Stimulated activated CD4-positive, alpha-beta T cell treated with anti-CD3 and anti-CD28 coated beads, TNF-alpha, amount 100 ng/mL, for 24 hours (primary cell): ENCODE data around the gene GNAT1.
A peak's percentile ranks its signal among the peaks of the same experiment; 100 is the strongest.
"Not testable (repeated sequence)": the region's sequence is repeated elsewhere in the genome, so short reads cannot be mapped to it uniquely, and the experiment has no call there.

Experiments used
- DNase-seq, 3 experiments: peaks; one replicate each; pipeline ENCODE4 v3.0.0-alpha.2; 2020; ENCODE audit warnings: low read depth in 3 of 3

Gene GNAT1

DNA sequence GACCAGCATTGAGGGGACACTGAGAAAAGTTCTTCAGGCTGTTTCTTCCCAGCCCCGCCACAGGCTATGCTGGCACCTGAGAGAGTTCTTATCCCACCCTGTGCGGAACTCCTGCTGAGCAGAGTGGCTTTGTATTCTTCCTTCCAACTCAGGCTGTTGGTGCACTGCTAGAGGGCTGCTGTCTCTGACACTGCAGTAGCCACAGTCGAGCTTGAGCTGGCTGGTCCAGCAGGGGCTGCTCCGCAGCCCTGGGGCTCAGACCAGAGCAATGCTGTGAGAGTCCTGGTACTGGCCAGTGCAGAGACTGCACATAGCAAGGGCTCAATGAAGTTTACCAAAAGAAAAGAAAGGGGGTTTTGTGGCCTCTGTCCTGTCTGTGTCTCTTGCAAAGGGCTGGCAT, 48.2 kb downstream of the GNAT1 start:
- no peak for DNase-seq

DNA sequence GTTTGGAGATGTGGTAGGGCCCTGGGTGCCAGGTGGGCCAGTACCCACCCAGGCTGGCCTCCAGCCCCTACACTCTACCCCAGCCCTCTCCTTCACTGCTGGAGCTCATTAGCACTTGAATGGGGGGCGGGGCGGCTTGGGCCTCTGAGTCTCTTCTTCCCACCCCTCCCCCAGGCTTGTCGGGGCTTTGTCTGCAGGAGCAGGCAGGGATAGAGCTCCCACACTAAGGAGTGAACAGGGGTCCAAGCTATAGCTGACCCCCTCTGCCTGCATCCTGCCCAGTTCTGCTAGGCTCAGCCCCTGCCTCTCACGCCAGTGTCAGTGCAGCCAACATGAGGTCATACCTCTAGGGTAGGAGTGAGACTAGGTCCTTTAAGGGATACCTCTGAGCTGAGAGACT, 49.8 kb downstream of the GNAT1 start:
- DNase-seq: no peak

DNA sequence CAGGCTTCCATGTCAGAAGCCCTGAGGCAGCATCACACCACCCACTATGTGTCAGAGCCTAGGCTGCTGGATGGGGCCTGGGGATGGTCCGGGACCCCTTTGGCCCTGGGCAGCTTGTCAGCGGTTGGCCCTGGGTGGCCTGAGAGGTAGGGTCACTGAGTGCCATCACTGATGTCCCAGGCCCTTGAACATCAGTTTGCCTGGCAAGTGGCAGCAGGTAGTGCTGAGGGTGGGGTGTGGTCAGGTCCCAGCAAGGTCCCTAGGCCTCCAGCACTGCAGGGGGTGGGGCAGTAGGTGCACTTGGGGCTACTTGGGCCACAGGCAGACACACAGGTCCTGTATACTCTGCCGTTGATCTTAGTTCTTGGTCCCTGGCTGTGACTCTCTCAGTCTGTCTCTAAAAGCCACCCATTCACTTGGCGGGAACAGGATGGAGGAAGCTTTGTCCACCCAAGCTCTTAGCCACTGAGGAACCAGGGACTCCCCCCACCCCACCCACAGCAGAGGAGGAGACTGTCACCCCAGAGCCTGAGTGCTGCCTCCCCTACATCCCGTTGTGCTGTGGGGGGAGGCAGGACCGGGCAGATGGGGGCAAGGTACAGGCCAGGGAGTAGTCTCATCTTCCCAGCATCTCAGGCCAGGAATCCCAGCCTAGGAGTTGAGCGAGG, 50.4 kb downstream of the GNAT1 start:
- DNase-seq: no peak

DNA sequence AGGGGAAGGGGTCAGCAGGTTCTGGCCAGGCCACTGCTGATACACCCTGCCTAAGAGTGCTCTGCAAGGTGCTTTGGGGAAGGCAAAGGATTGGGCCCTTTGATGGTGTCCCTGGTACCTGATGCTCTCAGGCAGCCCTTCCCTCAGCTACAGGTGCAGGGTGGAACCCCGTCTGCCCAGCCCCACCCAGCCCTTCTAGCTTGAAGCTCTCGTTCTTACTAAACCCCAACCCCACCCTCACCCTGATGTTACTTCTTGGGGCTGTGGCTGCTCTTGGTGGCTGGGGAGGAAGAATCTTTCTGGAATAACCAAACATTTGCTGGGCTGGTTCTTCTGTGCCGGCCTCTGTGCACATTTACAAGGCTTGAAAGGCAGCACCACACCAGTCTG, 51.0 kb downstream of the GNAT1 start:
- DNase-seq: no peak

DNA sequence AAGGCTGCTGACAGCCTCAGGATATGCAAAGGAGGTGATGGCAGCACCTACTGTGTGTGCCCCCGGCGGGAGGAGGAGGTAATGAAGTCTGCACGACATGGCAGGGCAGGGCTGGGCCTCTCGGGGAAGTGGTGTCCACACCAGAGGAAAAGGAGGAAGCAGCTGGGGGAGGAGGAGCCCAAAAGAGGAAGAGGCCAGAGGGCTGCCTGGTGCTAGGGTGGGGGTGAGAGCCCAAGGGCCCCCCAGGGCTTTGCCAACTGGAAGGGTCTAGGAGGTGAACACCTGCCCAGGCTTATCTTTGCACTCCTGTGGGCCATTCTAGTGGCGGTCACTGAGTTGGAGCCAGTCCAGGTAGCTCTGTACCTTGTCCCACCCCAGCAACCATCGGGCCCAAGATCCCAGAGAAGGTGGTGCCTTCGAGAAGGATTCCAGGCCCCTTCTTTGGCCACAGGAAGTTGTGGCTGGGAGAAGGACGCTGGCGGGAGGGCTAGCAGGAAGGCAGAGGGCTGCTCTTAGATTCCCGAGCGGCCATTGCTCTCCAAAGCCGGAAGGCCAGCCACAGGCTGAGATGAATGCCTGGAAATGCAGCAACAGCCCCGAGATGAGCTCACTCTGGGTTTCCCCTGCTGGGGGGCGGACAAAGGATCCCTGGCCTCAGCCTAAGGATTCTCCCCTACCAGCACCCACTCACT, 51.6 kb downstream of the GNAT1 start:
- DNase-seq: peak in 1 of 3 experiments; percentile 44

DNA sequence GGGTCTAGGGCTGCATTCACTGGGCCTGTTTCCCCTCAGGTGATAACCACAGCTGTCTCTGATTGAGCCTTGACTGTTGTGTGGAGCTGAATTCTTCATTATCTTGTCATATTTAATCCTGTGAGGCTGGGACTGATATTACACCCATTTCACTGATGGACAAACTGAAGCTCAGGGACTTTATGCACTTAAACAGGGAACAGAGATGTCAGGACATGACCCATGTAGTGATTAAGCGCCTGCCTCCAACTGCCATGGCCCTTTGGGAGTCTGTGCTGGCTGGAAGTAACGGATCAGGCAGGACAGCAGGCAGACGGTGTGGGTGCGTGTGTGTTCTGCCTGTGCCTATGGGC, 52.1 kb downstream of the GNAT1 start:
- no peak for DNase-seq

DNA sequence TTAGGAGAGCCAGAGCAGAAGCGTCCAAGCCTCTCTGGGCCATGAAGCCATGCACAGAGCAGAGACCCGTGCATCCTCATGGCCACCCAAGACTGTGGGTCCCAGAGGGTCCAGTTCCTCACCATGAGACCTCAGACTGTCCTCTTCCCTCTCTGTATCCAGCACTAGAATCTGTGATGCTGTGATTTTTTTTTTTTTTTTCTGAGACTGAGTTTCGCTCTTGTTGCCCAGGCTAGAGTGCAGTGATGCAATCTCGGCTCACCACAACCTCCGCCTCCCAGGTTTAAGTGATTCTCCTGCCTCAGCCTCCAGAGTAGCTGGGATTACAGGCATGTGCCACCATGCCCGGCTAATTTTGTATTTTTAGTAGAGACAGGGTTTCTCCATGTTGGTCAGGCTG, 53.4 kb downstream of the GNAT1 start:
- DNase-seq: not testable (repeated sequence)

DNA sequence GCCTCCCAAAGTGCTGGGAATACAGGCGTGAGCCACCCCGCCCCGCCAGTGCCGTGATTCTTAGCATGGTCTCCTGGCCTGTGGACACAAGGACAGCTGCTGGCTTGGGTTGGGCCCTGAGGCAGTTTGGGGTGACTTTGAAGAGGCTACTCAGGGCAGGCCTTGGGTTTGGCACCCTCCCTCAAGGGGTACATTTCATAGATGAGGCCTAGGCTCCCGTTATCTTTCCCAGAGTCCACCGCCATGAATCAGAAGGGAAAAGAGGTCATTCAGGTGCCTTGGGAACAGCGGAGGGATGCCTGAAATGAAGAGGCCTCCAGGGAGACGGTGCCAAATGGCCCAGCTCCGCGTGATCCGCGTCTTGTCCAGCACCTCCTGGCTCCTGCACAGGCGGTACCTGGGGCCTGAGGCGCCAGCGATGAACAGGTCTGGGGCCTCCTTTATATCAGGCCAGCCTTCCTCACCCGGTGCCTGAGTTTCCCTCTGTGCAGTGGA, 53.9 kb downstream of the GNAT1 start:
- DNase-seq: no peak

DNA sequence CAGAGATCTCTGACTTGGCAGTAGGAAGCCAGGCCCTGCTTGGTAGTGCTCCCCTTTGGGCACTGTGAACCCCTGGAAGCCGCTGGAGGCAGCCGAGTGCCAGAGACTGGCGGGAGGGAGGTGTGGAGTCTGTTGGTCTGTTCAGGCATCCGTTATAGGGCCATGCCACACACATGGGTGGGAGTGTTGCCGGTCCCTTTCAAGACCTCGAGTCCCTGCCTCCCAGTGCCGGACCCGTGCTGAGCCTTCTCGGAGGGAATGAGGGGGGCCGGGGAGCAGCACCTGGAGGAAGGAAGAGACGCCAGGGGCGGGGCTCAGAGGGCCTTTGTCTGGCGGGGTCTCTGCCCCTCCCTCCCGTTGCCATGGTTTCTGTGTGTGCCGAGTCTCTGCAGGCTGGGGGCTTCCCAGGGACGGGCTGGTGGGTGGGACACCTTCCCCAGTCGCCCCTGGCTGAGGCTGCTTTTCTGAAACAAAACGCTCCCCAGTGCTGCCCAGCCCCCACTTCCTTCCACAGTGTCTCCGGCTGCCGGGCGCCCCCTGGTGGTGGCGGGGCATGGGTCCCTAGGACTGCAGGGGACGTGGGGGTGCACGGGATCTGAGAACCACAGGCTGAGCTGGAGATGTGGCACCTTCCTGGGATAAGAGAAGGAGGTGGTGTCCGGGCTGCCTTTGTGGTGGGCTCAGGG, 54.6 kb downstream of the GNAT1 start:
- peak; percentile 92 to 94 (median 93) for DNase-seq

DNA sequence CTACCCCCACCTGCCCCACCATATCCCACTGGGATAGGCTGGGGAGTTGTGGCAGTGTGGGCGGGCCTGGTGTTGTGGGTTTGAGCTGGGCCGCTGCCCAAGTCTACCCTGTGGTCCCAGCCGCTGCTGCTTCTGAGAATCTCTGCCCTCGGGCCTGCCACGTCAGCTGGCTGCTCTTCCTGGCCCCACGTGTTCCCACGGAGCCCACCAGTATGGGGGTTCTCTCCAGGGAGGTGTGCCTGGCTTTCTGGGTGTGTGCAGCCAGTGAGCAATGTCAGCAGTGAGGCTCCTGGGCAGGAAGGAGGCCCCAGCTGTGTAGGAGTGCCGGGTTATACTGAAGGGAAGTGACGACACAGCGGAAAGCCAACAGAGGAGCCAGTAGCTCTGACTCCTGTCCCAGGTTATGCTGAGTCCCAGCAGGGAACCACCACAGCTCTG, 55.1 kb downstream of the GNAT1 start:
- peak; percentile 74 to 85 (median 75) for DNase-seq
